ENCODE data around the gene PLA2G4D. TPM values are rescaled to one million over a fixed set of nuclear protein-coding genes. Genes with fewer than 3 reads are reported as not detected.

The PLA2G4D gene
- total and polyA plus RNA-seq, 2 donors (not counting 3 experiments of a cell fraction or from before 2014, with no cell fraction given), result not detected

- H4K20me1 ChIP-seq (replicated peaks; ENCODE audit: control insufficient read depth, extremely low read depth, insufficient read depth, low read length), result no peaks in the 10 kb centered on the region
- H3K9me1 ChIP-seq (replicated peaks; ENCODE audit: control insufficient read depth, extremely low read depth, insufficient read depth, low read length), result no peaks in the 10 kb centered on the region
- H3K4me3 ChIP-seq (replicated peaks in 1 of 3; ENCODE audit: insufficient read depth in 1 of 3, low read depth in 1 of 3, low read length in 3 of 3), result no peak overlapping the region
- peaks cover 3% of the 10 kb centered on the region for H3K4me1 ChIP-seq (ENCODE audit: control insufficient read depth, extremely low read depth, insufficient read depth, low read length)
- no peaks in the 10 kb centered on the region for H3K79me2 ChIP-seq (ENCODE audit: control insufficient read depth, insufficient read depth, low read length)
- no peak overlapping the region for H3K4me2 ChIP-seq (ENCODE audit: insufficient read depth, low read length)
- intact Hi-C loops (cut with micrococcal nuclease) (no loop called here), dilution Hi-C loops (cut with MboI; ENCODE audit: extremely low pct_ligation_motif_present, low sequenced_read_pairs) (no loop called here)
- TF ChIP-seq GATA2 (IDR thresholded peaks at IDR 0.05; ENCODE audit: insufficient read depth, insufficient read length, low read depth, low read length) (no peak), FOS (IDR thresholded peaks at IDR 0.05; ENCODE audit: borderline replicate concordance, insufficient read depth, low read length) (no peak), POLR2A (IDR thresholded peaks at IDR 0.05; ENCODE audit: low read depth, low read length) (no peak), JUN (IDR thresholded peaks at IDR 0.05; ENCODE audit: borderline replicate concordance, insufficient read depth, insufficient read length, low read depth) (no peak), MAX (IDR thresholded peaks at IDR 0.05; ENCODE audit: insufficient read depth, insufficient read length) (no peak), CTCF (IDR thresholded peaks at IDR 0.05; ENCODE audit: extremely low read depth in 1 of 2, insufficient read depth in 1 of 2, low read depth in 1 of 2, low read length in 2 of 2) (no peak), EZH2 (IDR thresholded peaks at IDR 0.05; ENCODE audit: borderline replicate concordance, low read depth, low read length, severe bottlenecking) (no peak), MYC (IDR thresholded peaks at IDR 0.05; ENCODE audit: low read depth, low read length) (no peak), POLR2AphosphoS5 (IDR thresholded peaks at IDR 0.05; ENCODE audit: insufficient read depth, low read depth, low read length) (no peak)
- FAIRE-seq (no peak), DNase-seq (ENCODE audit: low read depth, low spot score) (no peak)
- ChIA-PET CTCF (interaction anchor here (0.8 to 1.2 kb wide), 2 partner anchors 21 to 23 kb away, joined by 3 read pairs; no protein-coding TSS in a partner anchor), POLR2A (no interaction called here)
- H3K9ac ChIP-seq (replicated peaks; ENCODE audit: extremely low read depth, insufficient read depth, low read length), result no peak overlapping the region
- H3K27ac ChIP-seq (ENCODE audit: insufficient read depth, low read depth, low read length), result no peak overlapping the region
- no peaks in the 10 kb centered on the region for H3K36me3 ChIP-seq (ENCODE audit: control insufficient read depth in 2 of 2, extremely low read depth in 1 of 2, insufficient read depth in 2 of 2, low read length in 2 of 2)
- H3K27me3 ChIP-seq (ENCODE audit: control insufficient read depth in 2 of 2, insufficient read depth in 2 of 2, low read length in 2 of 2), result peaks cover 6 to 13% of the 10 kb centered on the region in 2 experiments
- H2AFZ ChIP-seq (ENCODE audit: low read depth, low read length), result no peak overlapping the region
- H3K9me3 ChIP-seq (replicated peaks; ENCODE audit: control insufficient read depth, insufficient read depth, low read length), result no peaks in the 10 kb centered on the region
- BruUV-seq (replicated peaks), result no TSS peak
These were observed 13.1 kb upstream of the PLA2G4D start for GRCh38 chr15:42107473-42107872.
